GM12878 (cell line): ENCODE results near the gene KIF3A. TPM values are rescaled to one million over a fixed set of nuclear protein-coding genes. Genes with fewer than 3 reads are reported as not detected.

ENCODE experiments used
- ATAC-seq: fragments of 200-7000 bp; cut with Tn5 transposase; 3 replicates; pipeline ENCODE4 v1.9.1; 2020; ENCODE audit warnings: mild to moderate bottlenecking, moderate library complexity
- BruUV-seq: library from RNA; stranded (reverse); fragments of 400-500 nt; replicated peaks from 2 replicates; lab custom pipeline; 2021; lab: Mats Ljungman, UMichigan
- CTCF ChIA-PET: fragments of 300-600 bp; sonication (Branson Sonifier 250); formaldehyde crosslinking; extraction: SDS; loops from one replicate; lab custom pipeline; 2021; ENCODE audit warnings: inconsistent platforms; lab: Yijun Ruan, JAX
- POLR2A ChIA-PET: fragments of 350-600 bp; formaldehyde crosslinking; extraction: SDS; loops from one replicate; lab custom pipeline; 2021; ENCODE audit warnings: inconsistent platforms; lab: Charles Lee
- RAD21 ChIA-PET: fragments of 300-600 bp; sonication (Branson Sonifier 250); formaldehyde crosslinking; loops from one replicate; lab custom pipeline; 2023; ENCODE audit warnings: antibody characterized with exemption; ENCODE audit not compliant: unreplicated experiment; lab: Charles Lee
- SMC1A ChIA-PET: fragments of 300-600 bp; sonication (Branson Sonifier 250); formaldehyde crosslinking; loops from one replicate; lab custom pipeline; 2023; ENCODE audit not compliant: unreplicated experiment, uncharacterized antibody; lab: Charles Lee
- DNase-seq: peaks from one replicate; pipeline ENCODE4 v3.0.0-alpha.2; 2011; ENCODE audit warnings: low read depth, low spot score
- FAIRE-seq: peaks from 3 replicates; lab custom pipeline; 2011; peaks lifted over from hg19 to GRCh38; lab: Jason Lieb, UNC
- H2AFZ ChIP-seq: 2 replicates; pipeline ENCODE4 v1.6.0; 2011; ENCODE audit warnings: low read depth, low read length, control low read depth; ENCODE audit not compliant: control insufficient read depth
- H3K27ac ChIP-seq: 2 replicates; pipeline ENCODE4 v1.5.1; 2011; ENCODE audit warnings: control low read depth; ENCODE audit not compliant: control insufficient read depth, insufficient read depth
- H3K27me3 ChIP-seq, 2 experiments: replicated peaks in 1 of 2; 2 replicates each; pipeline versions ENCODE4 v1.6.0 to v1.6.1; 2011; ENCODE audit warnings: low read length in 1 of 2; ENCODE audit not compliant: control insufficient read depth in 2 of 2, insufficient read depth in 2 of 2
- H3K36me3 ChIP-seq, 2 experiments: 2 replicates each; pipeline ENCODE4 v1.5.1; 2011; ENCODE audit warnings: low read length in 1 of 2; ENCODE audit not compliant: control insufficient read depth in 2 of 2, insufficient read depth in 2 of 2
- H3K4me1 ChIP-seq: 2 replicates; pipeline ENCODE4 v1.6.1; 2011; ENCODE audit warnings: mild to moderate bottlenecking, low read length, moderate library complexity, mixed read lengths; ENCODE audit not compliant: control insufficient read depth, insufficient read depth
- H3K4me2 ChIP-seq: 2 replicates; pipeline ENCODE4 v1.6.0; 2011; ENCODE audit warnings: control low read depth; ENCODE audit not compliant: control insufficient read depth, insufficient read depth
- H3K4me3 ChIP-seq: fragments of 200-600 bp; sonication (generic); 2 replicates; pipeline ENCODE4 v1.5.1; 2016
- H3K79me2 ChIP-seq: 2 replicates; pipeline ENCODE4 v1.6.0; 2011; ENCODE audit warnings: low read length; ENCODE audit not compliant: control insufficient read depth, insufficient read depth
- H3K9ac ChIP-seq: 2 replicates; pipeline ENCODE4 v1.8.0; 2011; ENCODE audit warnings: low read length, control low read depth, mixed read lengths; ENCODE audit not compliant: control insufficient read depth, insufficient read depth
- H3K9me3 ChIP-seq: replicated peaks from 3 replicates; pipeline ENCODE4 v1.5.1; 2011; ENCODE audit warnings: mild to moderate bottlenecking, low read length; ENCODE audit not compliant: control insufficient read depth, insufficient read depth
- H4K20me1 ChIP-seq: 2 replicates; pipeline ENCODE4 v1.6.0; 2011; ENCODE audit not compliant: control insufficient read depth, insufficient read depth
- HDAC6 ChIP-seq: fragments of 200-600 bp; sonication (generic); IDR thresholded peaks from one replicate; pipeline ENCODE4 v1.8.0; 2017; ENCODE audit warnings: antibody characterized with exemption; ENCODE audit not compliant: unreplicated experiment
- IKZF2 ChIP-seq, 2 experiments: fragments of 450-650 bp; IDR thresholded peaks; 2 replicates each; pipeline ENCODE4 v1.6.1; 2017; ENCODE audit warnings: mild to moderate bottlenecking in 2 of 2, moderate library complexity in 2 of 2
- IRF3 ChIP-seq: fragments of 450-650 bp; IDR thresholded peaks from 2 replicates; pipeline ENCODE4 v1.6.1; 2014; ENCODE audit warnings: mild to moderate bottlenecking
- POU2F2 ChIP-seq: IDR thresholded peaks from 3 replicates; pipeline ENCODE4 v1.6.1; 2011; ENCODE audit warnings: low read depth, mild to moderate bottlenecking, low read length, borderline replicate concordance
- SKIL ChIP-seq: fragments of 450-650 bp; IDR thresholded peaks from 2 replicates; pipeline ENCODE4 v1.6.1; 2017; ENCODE audit warnings: mild to moderate bottlenecking, low read depth, inconsistent platforms; ENCODE audit not compliant: poor library complexity, severe bottlenecking
- SP1 ChIP-seq: IDR thresholded peaks from one replicate; pipeline ENCODE4 v1.6.1; 2011; ENCODE audit warnings: low read depth, low read length
- SREBF1 ChIP-seq: IDR thresholded peaks from 2 replicates; pipeline ENCODE4 v1.6.1; 2012; ENCODE audit warnings: mild to moderate bottlenecking, low read length
- WGBS: methylation state at CpG from one replicate; pipeline ENCODE4 v1.1.6; 2016; ENCODE audit warnings: low lambda C conversion rate; ENCODE audit not compliant: insufficient replicate concordance, insufficient coverage; ENCODE audit errors: missing lambda C conversion rate; 5-methylcytosine and 5-hydroxymethylcytosine counted together
- in situ Hi-C: fragments of 300-500 bp; cut with MboI; formaldehyde crosslinking; loops from 9 replicates; pipeline ENCODE4 v1.14.3; 2018; ENCODE audit warnings: mixed read lengths
- intact Hi-C: fragments of 100-400 bp; cut with micrococcal nuclease; formaldehyde crosslinking; loops from one replicate; pipeline ENCODE4 v1.14.2; 2022; ENCODE audit not compliant: unreplicated experiment
- polyA plus RNA-seq, 11 experiments: library from polyadenylated mRNA; depleted of rRNA in 4 of 11; unstranded in 6 of 11; stranded (reverse) in 5 of 11; fragments of >200 nt; fragmentation: Nextera tagmentation in 4 of 11; fragmentation: Illumina TruSeq in 1 of 11; extraction: Ambion mirVana in 4 of 11; extraction: Trizol in 1 of 11; gene quantifications; 1 replicate in 1 of 11; 2 replicates in 10 of 11; pipeline versions ENCODE4 v1.2.1 to v1.2.3, GENCODE V29; 2011 to 2016; ENCODE audit warnings: inconsistent platforms in 2 of 11, missing spikeins in 2 of 11, low read depth in 1 of 11
- total RNA-seq, 4 experiments: library from RNA; depleted of rRNA in 3 of 4; stranded (reverse); fragments of >200 nt in 3 of 4; fragmentation: Illumina TruSeq in 1 of 4; extraction: Trizol in 1 of 4; gene quantifications; 2 replicates each; pipeline versions ENCODE4 v1.2.1 to v1.2.3, GENCODE V29; 2013 to 2021

Gene KIF3A
- total and polyA plus RNA-seq, 10 of the 15 experiments (the other 5 are each of a cell fraction or from before 2014, with no cell fraction given) = 2.7 to 36.5 (median 10.0) TPM

GRCh38 chr5:132781029-132781428 lies 43.7 kb upstream of the KIF3A start:
- H3K27me3 ChIP-seq = no peaks in the 10 kb centered on the region
- BruUV-seq = no TSS peak
- no peaks in the 10 kb centered on the region for H4K20me1 ChIP-seq
- H3K9me3 ChIP-seq = no peaks in the 10 kb centered on the region
- no peak for ATAC-seq
- H3K4me2 ChIP-seq = no peak overlapping the region
- peaks cover 11% of the 10 kb centered on the region for H3K4me1 ChIP-seq
- H2AFZ ChIP-seq = no peak overlapping the region
- 82% methylated on average over 4 of the region's 4 CpGs for WGBS
- POLR2A ChIA-PET = interaction anchor here (0.9 kb wide), 1 partner anchor 30 kb away, joined by 4 read pairs; no protein-coding TSS in a partner anchor
- no peak for DNase-seq
- no peak for FAIRE-seq
- peaks cover 8% of the 10 kb centered on the region for H3K79me2 ChIP-seq
- no peak overlapping the region for H3K4me3 ChIP-seq
- CTCF ChIA-PET = interaction anchor here (0.6 to 1.4 kb wide), 7 partner anchors 12 to 1286 kb away, joined by 3 to 5 read pairs (median 4); no protein-coding TSS in a partner anchor
- TF ChIP-seq SREBF1 (no peak), POU2F2 (no peak), IRF3 (no peak), SKIL (no peak), SP1 (no peak), HDAC6 (no peak), IKZF2 (IDR thresholded peaks at IDR 0.05) (no peak)
- SMC1A ChIA-PET = interaction anchor here (0.8 to 2.5 kb wide), 10 partner anchors 8 to 79 kb away, joined by 3 to 10 read pairs (median 4); partner anchors contain the start of gene SOWAHA
- intact Hi-C loops = no loop called here
- RAD21 ChIA-PET = interaction anchor here (1.3 to 1.9 kb wide), 2 partner anchors 26 to 55 kb away, joined by 3 to 7 read pairs; no protein-coding TSS in a partner anchor
- no peaks in the 10 kb centered on the region for H3K36me3 ChIP-seq
- in situ Hi-C loops = no loop called here
- no peak overlapping the region for H3K27ac ChIP-seq
- H3K9ac ChIP-seq = no peak overlapping the region
